ENCODE measurements around the gene FSD2. TPM values are rescaled to one million over a fixed set of nuclear protein-coding genes. Genes with fewer than 3 reads are reported as not detected.

Gene FSD2
- total RNA-seq, 1 donor from 2014 or later = not detected

- Histone ChIP-seq H3K36me3 (no peaks in the 10 kb centered on the region), H3K27me3 (no peaks in the 10 kb centered on the region), H3K9me3 (no peaks in the 10 kb centered on the region), H3K4me3 (no peak overlapping the region), H3K4me1 (no peaks in the 10 kb centered on the region), H3K27ac (no peak overlapping the region)
- intact Hi-C loops (cut with DNase I) = no loop called here
- DNase-seq (ENCODE audit: low spot score in 2 of 2) = no peak
- TF ChIP-seq CTCF (IDR thresholded peaks at IDR 0.05) = no peak
Observed at GRCh38 chr15:82798531-82799166, 7.2 kb downstream of the FSD2 start.

- intact Hi-C loops (cut with DNase I) = no loop called here
- no peaks in the 10 kb centered on the region for H3K36me3 ChIP-seq
- no peaks in the 10 kb centered on the region for H3K9me3 ChIP-seq
- H3K27ac ChIP-seq = no peak overlapping the region
- no peaks in the 10 kb centered on the region for H3K27me3 ChIP-seq
- H3K4me3 ChIP-seq = no peak overlapping the region
- TF ChIP-seq CTCF (IDR thresholded peaks at IDR 0.05) = no peak
- DNase-seq (ENCODE audit: low spot score in 2 of 2) = no peak
- no peaks in the 10 kb centered on the region for H3K4me1 ChIP-seq
Observed at GRCh38 chr15:82798104-82798503, 7.8 kb downstream of the FSD2 start.

GRCh38 chr15:82793737-82794136, 12.1 kb downstream of the FSD2 start:
- intact Hi-C loops (cut with DNase I) = no loop called here
- H3K4me3 ChIP-seq = no peak overlapping the region
- no peaks in the 10 kb centered on the region for H3K36me3 ChIP-seq
- no peaks in the 10 kb centered on the region for H3K4me1 ChIP-seq
- no peak for TF ChIP-seq CTCF (IDR thresholded peaks at IDR 0.05)
- H3K27me3 ChIP-seq = no peaks in the 10 kb centered on the region
- DNase-seq (ENCODE audit: low spot score in 2 of 2) = no peak
- H3K9me3 ChIP-seq = no peaks in the 10 kb centered on the region
- no peak overlapping the region for H3K27ac ChIP-seq

- Histone ChIP-seq H3K27ac (no peak overlapping the region), H3K27me3 (no peaks in the 10 kb centered on the region), H3K4me3 (no peak overlapping the region), H3K4me1 (no peaks in the 10 kb centered on the region), H3K36me3 (no peaks in the 10 kb centered on the region), H3K9me3 (no peaks in the 10 kb centered on the region)
- intact Hi-C loops (cut with DNase I) = no loop called here
- DNase-seq (ENCODE audit: low spot score in 2 of 2) = no peak
- no peak for TF ChIP-seq CTCF (IDR thresholded peaks at IDR 0.05)
Observed at GRCh38 chr15:82792068-82792467, 13.8 kb downstream of the FSD2 start.

GRCh38 chr15:82790321-82790720, 15.5 kb downstream of the FSD2 start:
- intact Hi-C loops (cut with DNase I) = no loop called here
- H3K27me3 ChIP-seq = no peaks in the 10 kb centered on the region
- no peaks in the 10 kb centered on the region for H3K4me1 ChIP-seq
- no peak for TF ChIP-seq CTCF (IDR thresholded peaks at IDR 0.05)
- no peak for DNase-seq (ENCODE audit: low spot score in 2 of 2)
- H3K9me3 ChIP-seq = no peaks in the 10 kb centered on the region
- H3K27ac ChIP-seq = no peak overlapping the region
- no peaks in the 10 kb centered on the region for H3K36me3 ChIP-seq
- no peak overlapping the region for H3K4me3 ChIP-seq

GRCh38 chr15:82789491-82789890, 16.4 kb downstream of the FSD2 start:
- Histone ChIP-seq H3K4me1 (no peaks in the 10 kb centered on the region), H3K36me3 (no peaks in the 10 kb centered on the region), H3K9me3 (no peaks in the 10 kb centered on the region), H3K4me3 (no peak overlapping the region), H3K27me3 (no peaks in the 10 kb centered on the region), H3K27ac (no peak overlapping the region)
- no peak for TF ChIP-seq CTCF (IDR thresholded peaks at IDR 0.05)
- intact Hi-C loops (cut with DNase I) = no loop called here
- no peak for DNase-seq (ENCODE audit: low spot score in 2 of 2)

All from ascending aorta (tissue), 2 donors.